OCI-M1 (cell line): Measurements from ENCODE around the gene YARS1.

Experiments used
- DNase-seq: peaks from one replicate; lab custom pipeline; 2025; lab: John Stamatoyannopoulos, UW

YARS1 gene

GRCh38 chr1:32817159-32817814 is at the start of gene YARS1, which contains the start of gene S100PBP:
Gene YARS1, minus strand, starts transcription at chr1:32817358. Its CDS starts 114 bp downstream, at chr1:32817244.
Gene S100PBP, plus strand, starts transcription at chr1:32817653. Its CDS starts 8,447 bp downstream, at chr1:32826100.
- DNase-seq = peak; percentile 99

- no peak for DNase-seq
Measured at GRCh38 chr1:32865639-32866405, 48.7 kb upstream of the YARS1 start.

GRCh38 chr1:32864375-32865019 is 47.3 kb upstream of the YARS1 start:
- no peak for DNase-seq

GRCh38 chr1:32863881-32864245 is 46.7 kb upstream of the YARS1 start:
- no peak for DNase-seq

DNA sequence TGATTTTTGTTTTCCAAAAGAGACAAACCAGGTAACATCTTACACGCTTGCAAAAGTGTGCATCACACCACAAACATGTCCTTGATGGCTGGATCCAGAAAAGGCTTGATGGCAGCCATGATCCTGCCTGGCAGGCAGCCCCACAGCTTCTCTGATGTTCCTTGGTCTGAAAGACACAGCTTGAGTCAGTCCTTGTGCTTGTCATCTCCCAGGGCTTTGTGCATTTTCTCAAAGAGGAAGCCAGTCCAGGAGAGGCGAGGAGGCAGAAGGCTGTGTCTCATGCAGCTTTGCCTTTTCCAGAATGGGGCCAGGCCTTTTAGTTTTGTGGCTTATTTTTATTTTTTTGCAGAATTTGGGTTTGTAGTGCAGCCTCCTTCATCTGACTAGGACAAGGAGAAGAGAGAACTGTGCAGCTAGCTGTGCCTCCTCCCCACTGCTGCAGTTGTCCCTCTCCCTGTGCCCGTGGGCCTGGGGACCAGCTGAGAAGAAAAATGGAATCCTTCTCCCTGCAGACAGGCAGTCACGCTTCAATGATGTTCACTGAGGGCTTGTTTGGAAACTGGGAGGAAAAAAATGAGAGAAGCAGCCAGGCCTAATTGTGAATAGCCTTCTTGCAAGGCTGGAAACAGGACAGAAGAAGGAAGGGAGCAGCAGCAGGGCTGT is 46.2 kb upstream of the YARS1 start:
- no peak for DNase-seq

- DNase-seq = no peak
Measured at GRCh38 chr1:32861904-32862695, 44.9 kb upstream of the YARS1 start.

- no peak for DNase-seq
Measured at GRCh38 chr1:32860566-32860965, 43.4 kb upstream of the YARS1 start.

GRCh38 chr1:32859915-32860314 is 42.8 kb upstream of the YARS1 start:
- DNase-seq = no peak

- DNase-seq = no peak
Measured at GRCh38 chr1:32858791-32859190, 41.6 kb upstream of the YARS1 start.

- DNase-seq = no peak
Measured at GRCh38 chr1:32858136-32858535, 41.0 kb upstream of the YARS1 start.

- no peak for DNase-seq
Measured at GRCh38 chr1:32855861-32856617, 38.9 kb upstream of the YARS1 start.

GRCh38 chr1:32848354-32849063 is 31.4 kb upstream of the YARS1 start:
- no peak for DNase-seq

DNA sequence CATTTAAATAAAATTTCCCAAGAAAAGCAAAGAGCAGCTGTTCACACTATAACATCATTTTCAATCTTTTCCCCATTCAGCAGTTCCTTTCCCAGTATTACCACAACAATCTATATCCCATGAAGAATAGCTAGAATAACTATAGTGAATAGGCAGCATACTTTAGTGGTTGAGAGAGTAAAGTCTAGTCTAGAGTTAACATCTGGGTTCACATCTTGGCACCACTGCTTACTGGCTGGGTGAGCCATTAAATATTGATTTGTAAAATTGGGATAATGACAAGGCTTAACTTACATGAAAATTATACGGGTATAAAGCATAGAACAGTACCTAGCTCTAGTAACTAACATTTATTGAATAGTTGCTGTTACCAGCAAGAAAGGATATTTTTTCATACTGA is 14.7 kb upstream of the YARS1 start:
- no peak for DNase-seq

DNA sequence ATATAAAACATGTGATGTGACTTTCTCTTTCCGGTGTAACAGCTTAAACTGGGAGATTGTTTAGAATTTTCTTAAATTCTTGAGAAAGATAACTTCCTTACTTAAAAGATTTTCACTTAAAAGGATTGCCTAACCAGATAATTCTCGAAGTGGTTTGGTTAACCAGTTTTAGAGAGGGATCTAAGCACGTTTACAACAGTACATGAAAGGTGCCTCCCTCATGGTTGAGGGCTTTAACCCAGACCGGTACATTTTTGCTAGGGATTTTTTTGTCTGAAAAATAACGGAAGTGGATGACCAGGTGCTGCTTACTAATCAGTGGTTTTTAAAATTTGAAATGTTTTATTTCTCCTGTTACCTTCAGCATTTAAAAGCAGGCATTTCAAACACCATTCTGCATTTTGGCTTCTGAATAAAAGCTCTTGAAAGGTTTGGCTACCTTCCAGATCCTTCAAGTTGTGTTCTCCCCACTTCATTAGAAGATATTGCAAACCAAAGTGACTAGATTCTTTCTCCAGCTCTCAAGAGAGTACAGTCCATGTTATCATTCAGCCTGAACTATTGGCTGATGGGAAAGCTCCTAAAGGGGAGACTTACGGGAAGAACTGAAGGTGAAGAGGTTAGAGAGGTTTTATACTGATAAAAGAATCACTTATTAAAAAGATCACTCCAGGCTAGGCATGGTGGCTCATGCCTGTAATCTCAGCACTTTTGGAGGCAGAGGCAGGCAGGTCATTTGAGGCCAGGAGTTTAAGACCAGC is 13.1 kb upstream of the YARS1 start:
- no peak for DNase-seq

DNA sequence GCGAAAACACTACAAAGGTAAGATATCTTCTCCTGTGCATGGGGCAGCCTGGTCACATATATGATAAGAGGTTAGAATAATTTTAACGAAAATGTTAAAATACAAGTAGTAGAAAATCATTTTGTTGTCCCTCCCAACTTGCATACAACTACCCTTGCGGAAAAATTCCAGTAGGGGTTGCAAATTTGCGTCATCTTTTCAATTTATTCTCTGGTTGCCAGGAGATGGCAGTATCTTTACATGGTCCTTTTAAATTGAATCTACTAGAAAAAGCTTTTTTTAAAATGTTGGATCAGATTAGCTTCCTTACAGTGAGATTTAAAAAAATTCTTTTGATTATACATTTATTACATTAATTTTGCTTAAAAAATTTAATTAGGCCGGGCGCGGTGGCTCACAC is 11.2 kb upstream of the YARS1 start:
- no peak for DNase-seq

DNA sequence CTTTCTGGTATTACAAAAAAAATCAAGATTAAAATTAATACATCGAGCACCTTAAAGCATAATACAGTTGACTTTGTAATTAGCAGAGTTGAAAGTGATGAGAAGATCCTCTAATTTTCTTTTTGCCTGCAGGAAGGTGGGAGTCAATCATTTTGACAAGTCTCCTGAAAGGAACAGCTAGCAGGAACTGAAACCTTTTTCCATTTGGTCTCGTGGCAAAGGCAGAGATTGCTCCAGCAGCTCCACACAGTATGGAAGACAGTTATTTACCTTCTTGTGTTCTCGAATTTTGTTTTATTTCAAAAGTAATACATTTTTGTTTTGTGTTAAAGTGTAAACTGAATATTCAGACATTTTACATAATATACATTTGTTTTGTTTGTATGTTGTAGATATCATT is 8.0 kb upstream of the YARS1 start:
- DNase-seq = no peak

GRCh38 chr1:32818804-32819541 is 1.8 kb upstream of the YARS1 start:
- peak; percentile 56 for DNase-seq

GRCh38 chr1:32817815-32818786 is 943 bp upstream of the YARS1 start:
- DNase-seq = peak; percentile 83
